NT2/D1 (cell line): ENCODE results near the gene C19orf38.

ENCODE experiments used
- DNase-seq: peaks from one replicate; pipeline ENCODE4 v3.0.0-alpha.2; 2011; ENCODE audit warnings: low read depth, low spot score
- H3K27me3 ChIP-seq: 2 replicates; pipeline ENCODE4 v1.6.0; 2011; ENCODE audit warnings: mild to moderate bottlenecking; ENCODE audit not compliant: insufficient read length, insufficient read depth
- H3K36me3 ChIP-seq: 2 replicates; pipeline ENCODE4 v1.6.1; 2011; ENCODE audit warnings: mild to moderate bottlenecking, low read length, mixed read lengths; ENCODE audit not compliant: insufficient read depth, insufficient read length
- H3K4me1 ChIP-seq: 2 replicates; pipeline ENCODE4 v1.5.1; 2011; ENCODE audit not compliant: insufficient read depth, insufficient read length
- H3K4me3 ChIP-seq: 2 replicates; pipeline ENCODE4 v1.5.1; 2011; ENCODE audit warnings: low read depth; ENCODE audit not compliant: insufficient read length
- H3K9ac ChIP-seq: 2 replicates; pipeline ENCODE4 v1.6.0; 2011; ENCODE audit warnings: low read depth; ENCODE audit not compliant: insufficient read length
- H3K9me3 ChIP-seq: 2 replicates; pipeline ENCODE4 v1.5.1; 2011; ENCODE audit warnings: mild to moderate bottlenecking, low read length; ENCODE audit not compliant: insufficient read depth
- SUZ12 ChIP-seq: IDR thresholded peaks from 2 replicates; pipeline ENCODE4 v1.6.1; 2011; ENCODE audit not compliant: insufficient read length, insufficient read depth; ENCODE audit errors: extremely low read depth
- YY1 ChIP-seq: IDR thresholded peaks from 2 replicates; pipeline ENCODE4 v1.6.1; 2011; ENCODE audit not compliant: insufficient read length, insufficient read depth
- ZNF274 ChIP-seq: IDR thresholded peaks from 2 replicates; pipeline ENCODE4 v1.6.1; 2011; ENCODE audit warnings: mild to moderate bottlenecking, low read depth, low read length

C19orf38 gene

DNA sequence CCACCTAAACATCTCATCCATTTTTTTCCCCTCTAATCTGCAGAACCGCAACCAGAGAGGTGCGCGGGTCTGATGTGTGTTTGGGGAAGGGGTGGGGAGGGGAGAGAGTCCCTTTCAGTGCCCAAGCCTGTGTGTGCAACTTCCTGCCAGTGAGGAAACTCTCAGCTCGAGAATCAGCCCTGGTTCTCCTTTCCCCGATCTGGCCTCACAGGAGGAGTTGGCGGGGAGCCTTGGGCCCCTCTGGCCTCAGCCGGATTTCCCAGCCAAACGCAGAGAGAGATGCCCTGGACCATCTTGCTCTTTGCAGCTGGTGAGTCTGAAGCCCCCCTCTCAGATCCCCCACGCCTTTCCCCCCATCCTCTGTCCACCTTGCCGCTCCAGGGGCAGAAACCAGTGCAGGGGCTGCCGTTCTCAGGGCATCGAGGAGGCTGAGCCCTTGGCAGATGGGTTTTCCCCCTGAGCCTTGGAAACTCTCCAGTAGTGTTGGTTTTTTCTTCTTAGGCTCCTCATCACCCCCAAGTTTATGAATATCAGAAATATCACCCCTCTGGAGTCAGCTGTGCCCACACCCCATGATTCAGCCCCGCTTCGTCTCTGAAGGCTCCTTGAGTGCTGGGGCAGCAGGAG, at the start of gene C19orf38:
C19orf38 (plus strand) TSS at position 186 of the 627 bp plus-strand sequence; CDS start at position 280, 94 bp downstream.
- Histone ChIP-seq H3K9me3 (peaks cover 9% of the 10 kb centered on the region; the same call in 1 of the 2 replicates), H3K36me3 (no peaks in the 10 kb centered on the region), H3K9ac (peak within 1 kb of the TSS; percentile 39), H3K27me3 (no peaks in the 10 kb centered on the region), H3K4me3 (no peak within 1 kb of the TSS), H3K4me1 (peaks cover 3% of the 10 kb centered on the region)
- no peak for DNase-seq
- TF ChIP-seq ZNF274 (no peak), YY1 (no peak), SUZ12 (no peak)

DNA sequence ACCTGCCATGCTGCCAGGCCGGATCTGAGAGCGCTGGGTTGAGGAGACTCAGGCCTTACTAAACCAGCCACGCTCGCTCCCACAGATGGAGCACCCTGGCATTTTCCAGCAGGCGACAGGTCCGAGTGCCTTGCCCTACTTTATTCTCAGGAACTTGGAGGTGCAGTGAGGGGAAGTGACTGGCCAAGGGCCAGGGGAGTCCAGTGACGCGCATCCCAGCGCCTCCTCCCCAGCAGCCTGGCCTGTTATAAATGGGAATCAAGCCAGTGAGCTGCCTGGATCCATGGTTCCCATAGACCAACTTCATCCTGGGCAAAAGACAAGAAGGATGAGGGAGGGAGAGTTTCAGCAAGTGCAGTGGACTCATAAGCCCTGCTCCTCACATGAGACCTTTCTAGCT, 47.7 kb upstream of the C19orf38 start:
- Histone ChIP-seq H3K9me3 (no peaks in the 10 kb centered on the region), H3K9ac (no peak overlapping the region), H3K4me1 (no peaks in the 10 kb centered on the region), H3K36me3 (peaks cover 95% of the 10 kb centered on the region), H3K27me3 (no peaks in the 10 kb centered on the region), H3K4me3 (no peak overlapping the region)
- no peak for DNase-seq
- TF ChIP-seq SUZ12 (no peak), ZNF274 (no peak), YY1 (no peak)

DNA sequence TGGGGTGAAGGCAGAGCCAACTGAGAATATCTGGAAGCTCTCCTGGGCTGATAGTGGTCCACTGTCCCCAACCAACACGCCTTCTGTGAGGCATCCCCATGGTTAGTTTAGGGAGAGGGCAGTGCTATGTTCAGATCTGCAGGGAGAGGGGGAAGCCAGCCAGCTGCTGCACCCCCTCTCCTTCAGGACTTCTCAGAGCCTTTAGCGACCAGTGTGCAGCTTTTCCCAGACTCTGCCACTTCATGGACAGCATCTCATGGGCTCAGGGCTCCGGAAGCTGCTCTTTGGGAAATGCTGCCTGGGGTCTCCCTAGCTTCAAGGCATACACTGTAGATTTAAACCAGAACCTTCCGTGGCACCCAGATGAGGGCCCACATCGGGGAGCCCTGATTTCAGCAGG, 45.7 kb upstream of the C19orf38 start:
- H3K36me3 ChIP-seq: peaks cover 84% of the 10 kb centered on the region
- no peak overlapping the region for H3K4me3 ChIP-seq
- H3K9ac ChIP-seq: no peak overlapping the region
- no peaks in the 10 kb centered on the region for H3K9me3 ChIP-seq
- TF ChIP-seq ZNF274 (no peak), SUZ12 (no peak), YY1 (no peak)
- DNase-seq: no peak
- no peaks in the 10 kb centered on the region for H3K4me1 ChIP-seq
- H3K27me3 ChIP-seq: no peaks in the 10 kb centered on the region

DNA sequence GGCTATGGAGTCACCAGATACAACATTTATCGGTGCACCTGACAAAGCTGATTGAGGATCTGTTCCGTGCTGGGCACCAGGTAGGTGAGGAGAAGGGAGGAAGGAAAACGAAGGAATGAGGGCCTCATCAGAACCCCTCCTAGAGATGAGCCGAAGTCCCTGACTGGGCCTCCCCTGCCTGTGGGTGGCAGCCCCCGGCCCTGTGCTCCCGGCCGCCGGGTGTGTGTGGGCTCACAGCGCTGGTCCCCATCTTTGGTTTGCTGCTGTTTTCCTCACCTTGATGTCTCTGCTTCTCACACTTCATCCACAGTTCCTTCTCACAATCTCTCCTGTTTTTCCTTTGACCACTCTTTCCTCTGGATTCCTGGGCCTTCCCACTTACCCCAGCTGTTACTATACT, 45.0 kb upstream of the C19orf38 start:
- no peak overlapping the region for H3K4me3 ChIP-seq
- no peak overlapping the region for H3K9ac ChIP-seq
- H3K36me3 ChIP-seq: peaks cover 76% of the 10 kb centered on the region
- H3K4me1 ChIP-seq: no peaks in the 10 kb centered on the region
- DNase-seq: no peak
- no peak for TF ChIP-seq SUZ12
- no peak for TF ChIP-seq ZNF274
- no peak for TF ChIP-seq YY1
- H3K27me3 ChIP-seq: no peaks in the 10 kb centered on the region
- H3K9me3 ChIP-seq: no peaks in the 10 kb centered on the region

- H3K9ac ChIP-seq: no peak overlapping the region
- TF ChIP-seq ZNF274: no peak
- TF ChIP-seq SUZ12: no peak
- TF ChIP-seq YY1: no peak
- no peaks in the 10 kb centered on the region for H3K27me3 ChIP-seq
- no peaks in the 10 kb centered on the region for H3K9me3 ChIP-seq
- H3K36me3 ChIP-seq: peaks cover 78% of the 10 kb centered on the region
- DNase-seq: no peak
- no peak overlapping the region for H3K4me3 ChIP-seq
- no peaks in the 10 kb centered on the region for H3K4me1 ChIP-seq
Observed at GRCh38 chr19:10805065-10805757, 43.0 kb upstream of the C19orf38 start.

DNA sequence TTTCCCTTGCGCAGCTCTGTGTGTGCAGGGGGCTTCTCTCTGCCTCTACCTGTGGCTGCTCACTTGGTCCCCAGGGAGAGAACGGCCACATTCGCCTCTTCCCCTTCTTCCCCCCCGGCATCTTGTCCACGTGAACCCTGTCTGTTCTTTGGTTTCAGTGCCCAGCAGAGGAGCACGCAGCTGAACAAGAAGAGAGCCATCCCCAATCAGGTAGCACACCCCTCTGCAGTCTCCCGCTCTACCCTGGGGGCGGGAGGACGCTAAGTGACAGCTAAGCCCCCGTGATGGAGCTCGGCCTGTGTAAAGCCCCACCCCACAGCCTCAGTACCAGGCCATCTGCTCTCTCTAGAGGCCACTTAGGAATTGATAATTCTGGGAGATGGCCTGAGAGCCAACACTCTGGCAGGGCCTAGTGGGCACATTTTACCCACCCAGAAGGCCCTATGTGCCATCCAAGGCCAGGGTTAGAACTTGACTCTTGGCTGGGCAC, 42.4 kb upstream of the C19orf38 start:
- Histone ChIP-seq H3K36me3 (peaks cover 78% of the 10 kb centered on the region), H3K27me3 (no peaks in the 10 kb centered on the region), H3K4me1 (no peaks in the 10 kb centered on the region), H3K9me3 (no peaks in the 10 kb centered on the region), H3K4me3 (no peak overlapping the region), H3K9ac (no peak overlapping the region)
- TF ChIP-seq ZNF274: no peak
- TF ChIP-seq YY1: no peak
- TF ChIP-seq SUZ12: no peak
- DNase-seq: no peak

DNA sequence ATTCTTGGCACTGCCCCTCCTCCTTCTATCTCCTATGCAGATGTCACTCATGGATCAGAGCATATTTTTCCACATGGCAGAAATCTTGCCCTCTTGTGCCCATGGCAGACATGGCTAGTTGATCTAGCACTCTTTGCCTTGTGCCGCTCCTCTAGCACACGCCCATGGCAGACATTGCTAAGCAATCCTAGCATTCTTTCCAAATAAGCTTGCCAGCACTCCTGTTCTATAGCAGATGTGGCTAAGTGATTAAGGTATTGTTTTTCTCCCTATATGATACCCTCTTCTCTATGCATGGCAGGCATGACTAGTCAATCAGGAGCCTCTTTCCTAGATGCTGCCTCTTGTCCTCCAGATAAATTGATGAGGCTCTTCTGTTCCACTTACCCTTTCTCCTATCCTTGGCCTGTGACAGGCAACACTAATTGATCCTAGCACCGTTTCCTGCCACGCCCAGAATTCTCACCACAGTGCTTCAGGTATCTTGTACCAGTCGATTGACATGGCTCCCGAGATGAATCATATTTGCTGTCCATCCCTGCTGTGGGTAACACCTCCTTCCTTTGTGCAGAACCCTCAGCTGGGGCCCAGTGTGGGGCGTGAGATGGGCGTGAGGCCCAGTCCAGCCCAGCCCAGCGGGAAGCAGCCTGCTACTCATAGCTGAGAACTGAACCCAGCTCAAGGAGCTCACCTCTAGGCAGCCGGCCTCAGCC, 39.1 kb upstream of the C19orf38 start:
- Histone ChIP-seq H3K27me3 (no peaks in the 10 kb centered on the region), H3K4me3 (no peak overlapping the region), H3K9ac (no peak overlapping the region), H3K9me3 (no peaks in the 10 kb centered on the region), H3K4me1 (peaks cover 20% of the 10 kb centered on the region), H3K36me3 (peaks cover 77% of the 10 kb centered on the region)
- TF ChIP-seq SUZ12 (no peak), YY1 (no peak), ZNF274 (no peak)
- no peak for DNase-seq
